Activated CD4-positive, alpha-beta T cell treated with anti-CD3 and anti-CD28 coated beads, Interleukin-2, amount 50 U/mL, for 1 hour (primary cell): ENCODE measurements around the gene UBALD2.
"Not testable (repeated sequence)": the region's sequence is repeated elsewhere in the genome, so short reads cannot be mapped to it uniquely, and the experiment has no call there.

ENCODE experiments used
- DNase-seq: peaks from one replicate; pipeline ENCODE4 v3.0.0-alpha.2; 2020

The UBALD2 gene

GRCh38 chr17:76278268-76278908 lies 13.2 kb downstream of the UBALD2 start:
- DNase-seq, result no peak

DNA sequence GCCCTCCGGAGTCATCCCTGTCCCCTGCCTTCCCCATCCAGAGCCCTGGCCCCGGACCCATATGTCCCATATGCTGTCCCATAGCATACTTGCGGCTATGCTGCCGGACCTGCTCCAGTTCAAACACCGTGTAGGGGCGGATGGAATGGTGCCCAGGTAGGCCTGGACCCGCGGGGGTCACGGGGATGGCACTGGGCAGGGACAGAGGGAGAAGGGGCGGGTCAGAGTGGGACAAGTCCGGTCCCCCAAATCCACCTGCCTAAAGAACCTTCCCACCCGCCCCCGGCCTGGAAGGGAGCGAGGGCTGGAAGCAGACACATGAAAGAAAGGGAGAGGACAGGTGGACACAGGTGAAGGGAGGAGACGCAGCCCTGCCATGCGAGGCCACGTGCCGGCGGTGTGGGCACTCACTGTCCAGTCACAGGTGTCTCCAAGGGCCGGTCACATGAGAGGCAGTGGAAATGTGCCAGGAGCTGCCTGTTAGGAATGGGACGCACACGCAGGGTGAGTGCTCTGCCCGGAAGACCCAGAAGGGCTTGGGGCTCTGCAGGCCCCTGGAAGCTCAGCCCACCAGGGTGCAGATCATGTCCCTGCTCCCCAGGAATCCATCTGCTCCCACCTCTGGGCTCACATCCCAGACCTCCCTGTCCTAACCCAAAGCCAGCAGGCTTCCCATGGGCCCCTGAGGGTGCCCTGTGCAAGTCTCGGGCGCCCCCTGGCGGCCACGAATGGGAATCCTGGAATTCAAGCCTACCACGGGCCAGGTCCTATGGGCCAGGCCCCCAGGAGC lies 14.0 kb downstream of the UBALD2 start:
- peak; percentile 86 for DNase-seq

- DNase-seq, result no peak
Observed at GRCh38 chr17:76279742-76280287, 14.7 kb downstream of the UBALD2 start.

DNA sequence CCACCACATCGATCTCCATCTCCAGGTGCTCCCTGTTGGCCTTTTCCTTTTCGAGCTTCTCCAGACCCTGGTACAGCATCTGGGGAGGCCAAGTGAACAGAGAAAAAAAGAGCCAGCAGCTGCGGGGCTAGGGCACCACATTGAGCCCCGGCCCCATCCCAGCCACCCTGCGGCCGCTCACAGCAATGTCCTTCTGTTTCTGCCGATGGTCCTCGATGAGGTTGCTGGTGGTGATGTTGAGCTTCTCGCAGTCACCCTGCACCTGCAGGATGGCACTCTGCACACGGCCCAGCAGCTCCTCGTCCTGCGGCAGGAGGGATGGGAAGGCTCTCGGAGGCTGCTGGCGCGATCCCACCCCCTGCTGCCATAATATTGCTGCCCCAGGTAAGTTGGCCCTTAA lies 15.5 kb downstream of the UBALD2 start:
- DNase-seq, result no peak

DNA sequence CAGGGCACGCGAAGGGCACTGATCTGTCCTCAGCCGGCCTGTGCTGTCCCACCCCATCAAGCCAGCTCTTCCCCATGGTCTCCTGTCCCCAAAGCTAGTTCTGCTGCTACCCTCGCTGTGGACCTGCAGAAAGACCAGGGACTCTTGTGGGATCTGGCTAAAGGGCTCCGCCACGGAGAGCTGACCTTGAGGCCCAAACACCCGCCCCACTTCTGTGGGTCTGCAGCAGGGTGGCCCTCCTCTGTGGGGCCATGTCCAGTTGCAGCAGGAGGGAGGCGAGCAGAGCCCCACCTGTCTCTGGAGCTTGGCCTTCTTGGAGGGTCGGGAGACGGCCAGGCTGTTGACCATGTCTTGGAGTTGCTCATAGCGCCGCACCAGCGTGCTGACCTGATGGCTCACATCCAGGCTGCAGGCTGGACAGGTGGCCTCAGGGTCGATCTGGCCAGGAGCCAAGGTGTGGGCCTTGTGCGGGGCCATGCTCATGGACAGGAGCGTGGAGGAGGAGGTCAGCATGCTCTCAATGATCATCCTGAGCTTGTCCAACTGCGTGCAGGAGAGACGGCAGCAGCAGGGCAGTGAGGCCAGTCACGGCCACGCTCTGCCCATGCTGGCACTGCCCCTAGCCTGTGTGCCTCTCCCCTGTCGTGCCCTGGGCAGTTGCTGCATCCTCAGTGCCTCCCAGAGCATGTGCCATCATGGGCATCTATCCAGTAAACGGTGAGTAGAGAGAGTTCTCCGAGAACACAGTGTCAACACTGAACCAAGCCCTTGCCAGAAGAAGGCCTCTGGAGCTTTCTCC lies 16.6 kb downstream of the UBALD2 start:
- DNase-seq, result no peak

- DNase-seq, result no peak
Observed at GRCh38 chr17:76292567-76292966, 27.4 kb downstream of the UBALD2 start.

GRCh38 chr17:76293106-76293505 lies 28.0 kb downstream of the UBALD2 start:
- DNase-seq, result no peak

DNA sequence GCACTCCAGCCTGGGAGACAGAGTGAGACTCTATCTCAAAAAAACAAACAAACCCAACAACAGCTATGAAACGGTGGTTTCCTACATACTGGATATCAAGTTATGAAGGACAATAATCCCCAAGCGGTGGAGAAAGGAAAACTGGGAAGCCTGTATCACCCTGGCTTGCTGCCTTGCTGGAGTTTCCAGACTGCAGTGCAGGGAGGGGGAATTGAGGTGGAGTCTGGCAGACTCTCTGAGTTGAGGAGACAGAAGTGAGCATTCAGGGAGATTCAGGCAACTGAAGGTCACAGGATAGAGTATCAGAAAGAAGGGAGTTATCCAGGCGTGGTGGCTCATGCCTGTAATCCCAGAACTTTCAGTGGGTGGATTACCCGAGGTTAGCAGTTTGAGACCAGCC lies 31.0 kb downstream of the UBALD2 start:
- DNase-seq, result no peak

GRCh38 chr17:76296889-76297288 lies 31.7 kb downstream of the UBALD2 start:
- DNase-seq, result no peak

- no peak for DNase-seq
Observed at GRCh38 chr17:76297436-76297835, 32.3 kb downstream of the UBALD2 start.

DNA sequence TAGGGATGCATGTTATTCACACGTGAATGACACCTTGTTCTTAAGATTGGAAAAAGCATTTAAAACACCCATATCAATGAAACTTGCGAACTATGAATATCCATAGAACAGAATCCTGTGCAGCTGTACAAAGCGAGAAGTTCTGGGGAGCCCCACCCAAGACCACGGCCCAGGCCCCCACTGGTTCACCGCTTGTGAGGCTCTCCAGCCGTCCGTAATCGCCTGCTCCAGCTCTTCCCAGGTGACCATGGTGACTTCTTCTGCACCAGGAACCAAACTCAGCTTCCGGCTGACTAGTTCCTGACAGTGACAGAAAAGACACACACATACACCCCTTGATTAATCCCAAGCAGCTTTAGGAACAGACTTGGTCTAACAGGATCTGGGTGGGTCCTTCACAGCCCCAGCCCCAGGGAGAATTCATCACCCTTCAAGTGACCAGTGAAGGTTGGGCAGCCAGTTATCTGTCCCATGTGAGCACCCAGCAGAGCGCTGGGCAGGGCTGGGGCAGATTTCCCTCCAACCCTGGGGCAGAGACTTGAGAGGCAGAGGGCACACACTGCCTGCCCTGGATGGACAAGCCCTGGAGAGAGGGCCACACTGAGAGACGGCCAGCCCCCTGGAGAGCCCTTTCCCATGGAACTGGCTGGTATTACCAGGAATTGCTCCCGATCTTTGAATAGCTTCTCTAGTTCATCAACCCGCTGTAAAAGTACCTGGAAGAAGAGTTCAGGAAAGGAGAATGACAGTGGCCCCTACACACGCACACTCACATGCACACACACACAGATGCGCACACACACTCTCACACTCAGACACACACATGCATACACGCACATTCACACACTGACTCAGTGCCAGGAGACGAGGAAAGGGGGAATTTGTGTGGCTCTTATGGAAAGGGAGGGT lies 39.3 kb downstream of the UBALD2 start:
- DNase-seq, result no peak

DNA sequence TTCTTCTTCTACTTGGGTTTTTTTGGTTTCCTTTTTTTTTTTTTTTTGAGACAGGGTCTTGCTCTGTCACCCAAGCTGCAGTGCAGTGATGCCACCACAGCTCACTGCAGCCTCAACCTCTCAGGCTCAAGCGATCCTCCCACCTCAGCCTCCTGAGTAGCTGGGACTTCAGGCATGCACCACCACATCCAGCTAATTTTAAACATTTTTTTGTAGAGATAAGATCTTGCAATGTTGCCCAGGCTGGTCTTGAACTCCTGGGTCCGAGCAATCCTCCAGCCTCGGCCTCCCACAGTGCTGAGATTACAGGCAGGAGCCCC lies 39.9 kb downstream of the UBALD2 start:
- DNase-seq, result not testable (repeated sequence)

- no peak for DNase-seq
Observed at GRCh38 chr17:76307299-76307965, 42.3 kb downstream of the UBALD2 start.

- DNase-seq, result no peak
Observed at GRCh38 chr17:76307966-76308338, 42.8 kb downstream of the UBALD2 start, which contains the start of gene QRICH2. Gene QRICH2 (minus strand): TSS chr17:76308276. CDS start chr17:76307998, 278 bp downstream.

DNA sequence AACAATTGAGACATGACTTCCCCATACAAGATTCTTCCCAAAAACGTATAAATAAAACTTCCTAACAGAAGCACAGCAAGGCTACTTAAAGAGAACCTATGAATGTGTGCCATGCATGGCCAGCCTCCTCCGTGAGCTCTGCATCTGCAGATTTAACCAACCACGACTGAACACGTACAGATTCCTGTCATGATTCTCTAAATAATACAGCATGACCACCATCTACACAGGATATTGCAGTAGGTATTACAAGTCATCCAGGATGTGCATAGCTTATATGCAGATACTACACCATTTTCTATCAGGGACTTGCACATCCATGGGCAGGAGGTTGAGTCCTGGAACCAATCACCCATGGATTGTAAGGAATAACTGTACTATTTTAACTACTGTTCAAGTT lies 44.3 kb downstream of the UBALD2 start:
- no peak for DNase-seq

- no peak for DNase-seq
Observed at GRCh38 chr17:76312735-76313134, 47.6 kb downstream of the UBALD2 start.

DNA sequence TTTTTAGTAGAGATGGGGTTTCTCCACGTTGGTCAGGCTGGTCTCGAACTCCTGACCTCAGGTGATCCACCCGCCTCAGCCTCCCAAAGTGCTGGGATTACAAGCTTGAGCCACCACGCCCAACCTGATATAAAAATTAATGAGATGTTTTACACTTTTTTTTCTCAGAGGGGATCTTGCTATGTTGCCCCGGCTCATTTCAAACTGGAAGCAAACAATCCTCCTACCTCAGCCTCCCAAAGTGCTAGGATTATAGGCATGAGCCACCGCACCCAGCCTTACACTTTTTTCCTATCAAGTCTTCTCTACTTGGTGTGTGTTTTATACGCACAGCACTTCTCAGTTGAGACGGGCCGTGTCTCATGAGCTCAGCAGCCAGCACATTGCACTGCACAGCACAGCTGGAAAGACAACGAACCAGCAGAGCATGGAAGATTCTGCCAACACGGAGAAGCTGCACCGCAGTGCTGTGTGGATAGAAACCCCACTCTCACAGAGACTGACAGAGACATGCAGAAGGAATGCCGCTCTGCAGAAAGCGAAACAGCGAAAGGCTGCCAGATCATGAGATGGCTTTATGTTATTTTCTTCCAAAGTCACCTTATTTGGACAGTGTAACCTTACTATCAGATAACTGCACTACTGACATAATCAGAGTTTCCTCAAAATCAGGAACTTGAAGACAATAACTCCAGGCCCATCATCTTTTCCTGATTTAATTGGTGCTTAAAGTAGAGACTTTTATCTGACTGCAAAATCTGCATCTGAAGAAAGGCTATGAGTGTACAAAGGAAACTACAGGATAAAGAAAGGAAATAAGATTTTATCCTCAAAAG lies 49.5 kb downstream of the UBALD2 start:
- DNase-seq, result no peak

DNA sequence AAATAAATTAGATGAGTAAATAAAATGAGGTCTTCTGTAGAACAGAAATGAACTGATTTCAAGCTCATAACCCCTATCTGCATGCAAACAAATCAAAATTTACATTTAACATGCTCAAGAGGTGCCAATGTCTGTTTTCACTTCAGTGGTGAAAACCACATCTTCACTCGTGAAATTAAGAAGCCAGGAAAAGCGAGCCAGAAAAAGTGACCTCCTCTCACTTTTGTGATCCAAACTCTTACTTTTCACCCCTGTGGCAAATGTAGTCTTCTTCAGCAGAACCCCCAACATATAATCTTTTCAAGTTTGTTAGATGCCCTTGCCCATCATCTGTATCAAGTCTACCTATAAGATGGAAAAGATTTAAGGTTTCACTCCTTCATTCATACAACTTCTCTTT lies 52.4 kb downstream of the UBALD2 start:
- no peak for DNase-seq

DNA sequence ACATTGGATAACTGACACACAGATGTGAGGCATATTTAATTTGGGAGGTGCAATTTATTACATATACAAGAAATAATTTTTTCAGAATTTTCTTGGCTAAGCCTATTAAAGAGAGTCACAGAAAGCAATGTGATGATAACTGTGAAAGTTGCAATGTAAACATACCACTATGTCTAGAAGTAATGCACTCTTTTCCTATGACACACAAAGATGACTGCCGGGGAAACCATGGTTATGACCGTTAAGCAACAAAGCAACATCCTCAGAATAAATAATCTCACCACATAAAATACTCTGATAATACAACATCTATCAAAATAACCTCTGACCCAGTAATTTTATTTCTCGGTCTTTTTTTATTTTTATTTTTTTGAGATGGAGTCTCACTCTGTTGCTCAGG lies 53.4 kb downstream of the UBALD2 start:
- no peak for DNase-seq
